NB4 (cell line): ENCODE results near the gene IMP4.

Source experiments
- DNase-seq: peaks from one replicate; pipeline ENCODE4 v3.0.0; 2010; ENCODE audit warnings: low read depth
- H3K4me3 ChIP-seq: one replicate; pipeline ENCODE4 v1.5.1; 2011; ENCODE audit warnings: mild to moderate bottlenecking, low read depth, low read length, moderate library complexity
- CTCF ChIP-seq: IDR thresholded peaks from one replicate; pipeline ENCODE4 v1.5.1; 2012; ENCODE audit warnings: low read depth, low read length
- MAX ChIP-seq: IDR thresholded peaks from 2 replicates; pipeline ENCODE4 v1.6.1; 2011; ENCODE audit warnings: low read depth, low read length
- MYC ChIP-seq: IDR thresholded peaks from 2 replicates; pipeline ENCODE4 v1.6.1; 2011; ENCODE audit warnings: low read depth, low read length
- POLR2A ChIP-seq: IDR thresholded peaks from 2 replicates; pipeline ENCODE4 v1.6.1; 2011; ENCODE audit warnings: mild to moderate bottlenecking; ENCODE audit not compliant: insufficient read length; ENCODE audit errors: extremely low read depth

IMP4 gene

GRCh38 chr2:130365963-130366362 is 23.3 kb downstream of the IMP4 start:
- no peak for DNase-seq
- H3K4me3 ChIP-seq = no peak overlapping the region
- TF ChIP-seq MAX (no peak), POLR2A (no peak), CTCF (no peak), MYC (no peak)

- TF ChIP-seq POLR2A = no peak
- no peak for TF ChIP-seq MYC
- no peak for TF ChIP-seq CTCF
- no peak for TF ChIP-seq MAX
- DNase-seq = no peak
- no peak overlapping the region for H3K4me3 ChIP-seq
Measured at GRCh38 chr2:130366720-130367119, 24.0 kb downstream of the IMP4 start.

GRCh38 chr2:130368786-130369185 is 26.1 kb downstream of the IMP4 start:
- no peak for TF ChIP-seq MYC
- TF ChIP-seq CTCF = no peak
- TF ChIP-seq MAX = no peak
- no peak for TF ChIP-seq POLR2A
- no peak overlapping the region for H3K4me3 ChIP-seq
- no peak for DNase-seq

- no peak for TF ChIP-seq CTCF
- no peak for TF ChIP-seq MAX
- peak; percentile 45 for DNase-seq
- H3K4me3 ChIP-seq = no peak overlapping the region
Measured at GRCh38 chr2:130369311-130369964, 26.7 kb downstream of the IMP4 start.

GRCh38 chr2:130369965-130370341 is 27.3 kb downstream of the IMP4 start:
- H3K4me3 ChIP-seq = no peak overlapping the region
- no peak for TF ChIP-seq MAX
- no peak for TF ChIP-seq CTCF
- TF ChIP-seq POLR2A = no peak
- no peak for TF ChIP-seq MYC
- no peak for DNase-seq

GRCh38 chr2:130370490-130370889 is 27.8 kb downstream of the IMP4 start:
- no peak overlapping the region for H3K4me3 ChIP-seq
- DNase-seq = no peak
- TF ChIP-seq MYC (no peak), POLR2A (no peak), CTCF (no peak), MAX (no peak)
